Measurements from ENCODE around the gene PRM3. TPM values are rescaled to one million over a fixed set of nuclear protein-coding genes. Genes with fewer than 3 reads are reported as not detected.
A peak's percentile ranks its signal among the peaks of the same experiment; 100 is the strongest.

Gene PRM3
- total and polyA plus RNA-seq, 12 donors = not detected

GRCh38 chr16:11229432-11229831 lies 44.0 kb downstream of the PRM3 start:
- intact Hi-C loops (cut with DNase I) = no loop called here
- Histone ChIP-seq H3K4me1 (peaks cover under 1 to 50% (median 11%) of the 10 kb centered on the region in 9 donors), H3K27me3 (peaks cover 0 to 9% (median 0%) of the 10 kb centered on the region in 7 donors), H3K9me3 (no peaks in the 10 kb centered on the region), H3K27ac (no peak overlapping the region), H3K36me3 (no peaks in the 10 kb centered on the region), H3K4me3 (no peak overlapping the region)
- no peak for TF ChIP-seq CTCF (IDR thresholded peaks at IDR 0.05)
- no peak for DNase-seq
- no peak for ATAC-seq
- WGBS, 2 donors = 81 to 86% methylated on average over 5 of the region's 5 CpGs

- H3K27me3 ChIP-seq = no peaks in the 10 kb centered on the region
- intact Hi-C loops (cut with DNase I) = no loop called here
- ATAC-seq (peak in 1 of 8 donors; percentile 11), DNase-seq (no peak)
- TF ChIP-seq CTCF (IDR thresholded peaks at IDR 0.05) = no peak
- H3K9me3 ChIP-seq = no peaks in the 10 kb centered on the region
- peak overlapping the region in 1 of 10 donors; percentile 82 for H3K27ac ChIP-seq
- H3K4me1 ChIP-seq = peaks cover 4 to 32% (median 13%) of the 10 kb centered on the region in 9 donors
- H3K36me3 ChIP-seq = no peaks in the 10 kb centered on the region
- 79 to 84% methylated on average over 18 of the region's 18 CpGs for WGBS, 2 donors
- H3K4me3 ChIP-seq = peak overlapping the region in 2 of 10 donors; percentile 19 to 26
These were observed 47.5 kb downstream of the PRM3 start for GRCh38 chr16:11225677-11226549.

GRCh38 chr16:11224894-11225676 lies 48.3 kb downstream of the PRM3 start:
- H3K4me1 ChIP-seq = peaks cover 4 to 31% (median 13%) of the 10 kb centered on the region in 9 donors
- DNase-seq = peak in 1 of 2 donors; percentile 44
- H3K36me3 ChIP-seq = no peaks in the 10 kb centered on the region
- H3K27ac ChIP-seq = peak overlapping the region in 3 of 10 donors; percentile 59 to 82 (median 63)
- H3K27me3 ChIP-seq = no peaks in the 10 kb centered on the region
- H3K4me3 ChIP-seq = peak overlapping the region in 2 of 10 donors; percentile 19 to 26
- TF ChIP-seq CTCF (IDR thresholded peaks at IDR 0.05) = no peak
- WGBS, 2 donors = 70 to 80% methylated on average over 21 of the region's 21 CpGs
- intact Hi-C loops (cut with DNase I) = no loop called here
- H3K9me3 ChIP-seq = no peaks in the 10 kb centered on the region
- ATAC-seq = peak in 7 of 8 donors; percentile 14 to 52 (median 44)

Data from heart right ventricle (tissue), 16 donors.